Smooth muscle cell of bladder (primary cell): ENCODE data around the gene DNAJC9. TPM values are rescaled to one million over a fixed set of nuclear protein-coding genes. Genes with fewer than 3 reads are reported as not detected.

Source experiments
- total RNA-seq: library from RNA; depleted of rRNA; stranded (reverse); fragments of >200 nt; gene quantifications from 2 replicates; pipeline ENCODE4 v1.2.3, GENCODE V29; 2014

The DNAJC9 gene
- total RNA-seq = 14.5 and 15.7 TPM in 2 replicates

GRCh38 chr10:73246646-73247508 is at the start of gene DNAJC9:
DNAJC9 (minus strand) TSS chr10:73247255; CDS start chr10:73247189, 66 bp downstream.

GRCh38 chr10:73252445-73253224 is 5.6 kb upstream of the DNAJC9 start, which contains the start of gene MRPS16:
MRPS16 (minus strand) TSS chr10:73252644; CDS start chr10:73252482, 162 bp downstream.

Other genes starting within 250 kb of the DNAJC9 start
- gene P4HA1, start 150.4 kb downstream of the DNAJC9 start, total RNA-seq = 358 and 550 TPM in 2 replicates
- gene NUDT13, start 136.8 kb downstream of the DNAJC9 start, total RNA-seq = 0.55 and 1.4 TPM in 2 replicates
- gene ECD, start 79.2 kb downstream of the DNAJC9 start, total RNA-seq = 18.5 and 20.8 TPM in 2 replicates
- 30.3 and 36.8 TPM in 2 replicates for gene FAM149B1, start 79.1 kb downstream of the DNAJC9 start, total RNA-seq
- 51.2 and 52.6 TPM in 2 replicates for gene MRPS16, start 5.4 kb upstream of the DNAJC9 start, total RNA-seq
- 0.71 and 0.92 TPM in 2 replicates for gene CFAP70, start 111.6 kb upstream of the DNAJC9 start, total RNA-seq
- 99.0 and 101 TPM in 2 replicates for gene ANXA7, start 166.8 kb upstream of the DNAJC9 start, total RNA-seq
- 0.85 and 1.2 TPM in 2 replicates for gene MSS51, start 186.3 kb upstream of the DNAJC9 start, total RNA-seq
- 16.8 and 22.1 TPM in 2 replicates for gene PPP3CB, start 248.8 kb upstream of the DNAJC9 start, total RNA-seq